Lung (tissue), 12 donors: ENCODE measurements around the gene PIGB. TPM values are rescaled to one million over a fixed set of nuclear protein-coding genes. Genes with fewer than 3 reads are reported as not detected.

Experiments used
- ATAC-seq: fragments of 200-7000 bp; cut with Tn5 transposase; one replicate; pipeline ENCODE4 v1.9.1; 2020; ENCODE audit warnings: moderate number of reproducible peaks; ENCODE audit not compliant: insufficient read depth, low FRiP score
- DNase-seq, 3 donors: peaks; one replicate each; pipeline ENCODE4 v3.0.0-alpha.2; 2013 to 2017
- H3K27ac ChIP-seq, 2 donors: one replicate each; pipeline ENCODE4 v1.5.1; 2013; ENCODE audit warnings: mild to moderate bottlenecking in 2 of 2, moderate library complexity in 2 of 2, control low read depth in 1 of 2, inconsistent platforms in 1 of 2, low read depth in 1 of 2, low read length in 1 of 2
- H3K27me3 ChIP-seq, 3 donors: one replicate each; pipeline ENCODE4 v1.5.1; 2013; ENCODE audit warnings: low read length in 2 of 3; ENCODE audit not compliant: control insufficient read depth in 3 of 3, insufficient read depth in 3 of 3
- H3K36me3 ChIP-seq, 4 donors: one replicate each; pipeline ENCODE4 v1.5.1; 2013; ENCODE audit warnings: low read length in 4 of 4, mild to moderate bottlenecking in 1 of 4, moderate library complexity in 1 of 4; ENCODE audit not compliant: control insufficient read depth in 4 of 4, insufficient read depth in 4 of 4
- H3K4me1 ChIP-seq, 5 donors: one replicate each; pipeline ENCODE4 v1.5.1; 2013; ENCODE audit warnings: low read length in 5 of 5, mild to moderate bottlenecking in 2 of 5, moderate library complexity in 1 of 5; ENCODE audit not compliant: control insufficient read depth in 5 of 5, insufficient read depth in 5 of 5
- H3K4me3 ChIP-seq: one replicate; pipeline ENCODE4 v1.5.1; 2013; ENCODE audit warnings: mild to moderate bottlenecking, control low read depth, moderate library complexity
- H3K9ac ChIP-seq, 2 donors: one replicate each; pipeline ENCODE4 v1.5.1; 2013; ENCODE audit warnings: low read length in 2 of 2, control low read depth in 1 of 2; ENCODE audit not compliant: insufficient read depth in 1 of 2
- H3K9me3 ChIP-seq, 4 donors: one replicate each; pipeline ENCODE4 v1.5.1; 2013; ENCODE audit warnings: low read length in 3 of 4, mild to moderate bottlenecking in 1 of 4, moderate library complexity in 1 of 4; ENCODE audit not compliant: control insufficient read depth in 4 of 4, insufficient read depth in 3 of 4
- WGBS, 2 donors: extraction: QIAGEN DNeasy Blood & Tissue Kit; methylation state at CpG; one replicate each; pipeline ENCODE4 v1.1.7; 2013; 5-methylcytosine and 5-hydroxymethylcytosine counted together
- polyA plus RNA-seq, 2 donors: library from polyadenylated mRNA; stranded (reverse); fragments of 200-250 nt; gene quantifications; one replicate each; pipeline ENCODE4 v1.2.1, GENCODE V29; 2013
- total RNA-seq, 2 donors: library from RNA; depleted of rRNA in 1 of 2; stranded (reverse); fragments of >200 nt in 1 of 2; gene quantifications; one replicate each; pipeline ENCODE4 v1.2.1, GENCODE V29; 2014 to 2021
- TF ChIP-seq, protein P1 (sequence below): IDR thresholded peaks from 2 replicates; pipeline ENCODE4 v1.5.1; 2012; ENCODE audit warnings: mild to moderate bottlenecking; ENCODE audit errors: control extremely low read depth, extremely low read depth
- donor health status: control.
- donor health status: control.
- donor health status: Bipolar disorder and iron deficiency.
- donor health status: healthy.
- donor health status: DM: yes; HTN: yes; CAD: no.

PIGB gene
- total and polyA plus RNA-seq, 4 donors, result 9.8 to 17.0 (median 12.9) TPM

GRCh38 chr15:55277116-55277564 is 41.9 kb upstream of the PIGB start:
- H3K27ac ChIP-seq, result peak overlapping the region in 1 of 2 donors; percentile 62

GRCh38 chr15:55277715-55278114 is 41.3 kb upstream of the PIGB start:
- Histone ChIP-seq H3K36me3 (no peaks in the 10 kb centered on the region), H3K27me3 (no peaks in the 10 kb centered on the region), H3K4me3 (no peak overlapping the region), H3K4me1 (peaks cover 0 to 6% (median 3%) of the 10 kb centered on the region in 5 donors), H3K27ac (peak overlapping the region in 1 of 2 donors; percentile 8), H3K9ac (no peak overlapping the region), H3K9me3 (no peaks in the 10 kb centered on the region)
- DNase-seq, result no peak
- WGBS, 2 donors, result 46 to 74% methylated on average over 2 of the region's 2 CpGs
- TF ChIP-seq, protein P1, sequence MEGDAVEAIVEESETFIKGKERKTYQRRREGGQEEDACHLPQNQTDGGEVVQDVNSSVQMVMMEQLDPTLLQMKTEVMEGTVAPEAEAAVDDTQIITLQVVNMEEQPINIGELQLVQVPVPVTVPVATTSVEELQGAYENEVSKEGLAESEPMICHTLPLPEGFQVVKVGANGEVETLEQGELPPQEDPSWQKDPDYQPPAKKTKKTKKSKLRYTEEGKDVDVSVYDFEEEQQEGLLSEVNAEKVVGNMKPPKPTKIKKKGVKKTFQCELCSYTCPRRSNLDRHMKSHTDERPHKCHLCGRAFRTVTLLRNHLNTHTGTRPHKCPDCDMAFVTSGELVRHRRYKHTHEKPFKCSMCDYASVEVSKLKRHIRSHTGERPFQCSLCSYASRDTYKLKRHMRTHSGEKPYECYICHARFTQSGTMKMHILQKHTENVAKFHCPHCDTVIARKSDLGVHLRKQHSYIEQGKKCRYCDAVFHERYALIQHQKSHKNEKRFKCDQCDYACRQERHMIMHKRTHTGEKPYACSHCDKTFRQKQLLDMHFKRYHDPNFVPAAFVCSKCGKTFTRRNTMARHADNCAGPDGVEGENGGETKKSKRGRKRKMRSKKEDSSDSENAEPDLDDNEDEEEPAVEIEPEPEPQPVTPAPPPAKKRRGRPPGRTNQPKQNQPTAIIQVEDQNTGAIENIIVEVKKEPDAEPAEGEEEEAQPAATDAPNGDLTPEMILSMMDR, result no peak
- no peak for ATAC-seq

More at GRCh38 chr15:55277116-55277564, 41.9 kb upstream of the PIGB start:
- WGBS, 2 donors, result 16 to 24% methylated on average over 7 of the region's 7 CpGs
- H3K36me3 ChIP-seq, result no peaks in the 10 kb centered on the region
- TF ChIP-seq, protein P1, result no peak
- no peak overlapping the region for H3K9ac ChIP-seq
- no peak overlapping the region for H3K4me3 ChIP-seq
- no peaks in the 10 kb centered on the region for H3K9me3 ChIP-seq
- peaks cover 0 to 2% (median 0%) of the 10 kb centered on the region in 5 donors for H3K4me1 ChIP-seq
- no peaks in the 10 kb centered on the region for H3K27me3 ChIP-seq
- peak in 1 of 3 donors; percentile 27 for DNase-seq
- ATAC-seq, result no peak

- Histone ChIP-seq H3K27ac (no peak overlapping the region), H3K4me1 (peaks cover 0 to 15% (median 11%) of the 10 kb centered on the region in 5 donors), H3K9ac (no peak overlapping the region), H3K36me3 (no peaks in the 10 kb centered on the region), H3K4me3 (no peak overlapping the region), H3K9me3 (no peaks in the 10 kb centered on the region), H3K27me3 (no peaks in the 10 kb centered on the region)
- ATAC-seq (no peak), DNase-seq (no peak)
- TF ChIP-seq, protein P1, result no peak
- WGBS, 2 donors, result 79 to 84% methylated on average over 2 of the region's 2 CpGs
Measured at GRCh38 chr15:55279100-55279745, 39.8 kb upstream of the PIGB start.
